GM12864 (cell line): ENCODE results near the gene EIF3K.

ENCODE experiments used
- DNase-seq: peaks from one replicate; pipeline ENCODE4 v3.0.0-alpha.2; 2011; ENCODE audit warnings: low read depth
- H3K4me3 ChIP-seq: 2 replicates; pipeline ENCODE4 v1.5.1; 2011; ENCODE audit warnings: mild to moderate bottlenecking, low read depth, low read length, control low read depth
- TF ChIP-seq, protein P1 (sequence below): IDR thresholded peaks from 2 replicates; pipeline ENCODE4 v1.5.1; 2011; ENCODE audit warnings: low read depth, mild to moderate bottlenecking, moderate library complexity, low read length, control low read depth, inconsistent platforms; ENCODE audit errors: missing control alignments

EIF3K gene

GRCh38 chr19:38682872-38683392 lies 63.9 kb downstream of the EIF3K start:
- H3K4me3 ChIP-seq: no peak overlapping the region
- TF ChIP-seq, protein P1, sequence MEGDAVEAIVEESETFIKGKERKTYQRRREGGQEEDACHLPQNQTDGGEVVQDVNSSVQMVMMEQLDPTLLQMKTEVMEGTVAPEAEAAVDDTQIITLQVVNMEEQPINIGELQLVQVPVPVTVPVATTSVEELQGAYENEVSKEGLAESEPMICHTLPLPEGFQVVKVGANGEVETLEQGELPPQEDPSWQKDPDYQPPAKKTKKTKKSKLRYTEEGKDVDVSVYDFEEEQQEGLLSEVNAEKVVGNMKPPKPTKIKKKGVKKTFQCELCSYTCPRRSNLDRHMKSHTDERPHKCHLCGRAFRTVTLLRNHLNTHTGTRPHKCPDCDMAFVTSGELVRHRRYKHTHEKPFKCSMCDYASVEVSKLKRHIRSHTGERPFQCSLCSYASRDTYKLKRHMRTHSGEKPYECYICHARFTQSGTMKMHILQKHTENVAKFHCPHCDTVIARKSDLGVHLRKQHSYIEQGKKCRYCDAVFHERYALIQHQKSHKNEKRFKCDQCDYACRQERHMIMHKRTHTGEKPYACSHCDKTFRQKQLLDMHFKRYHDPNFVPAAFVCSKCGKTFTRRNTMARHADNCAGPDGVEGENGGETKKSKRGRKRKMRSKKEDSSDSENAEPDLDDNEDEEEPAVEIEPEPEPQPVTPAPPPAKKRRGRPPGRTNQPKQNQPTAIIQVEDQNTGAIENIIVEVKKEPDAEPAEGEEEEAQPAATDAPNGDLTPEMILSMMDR: no peak
- no peak for DNase-seq

DNA sequence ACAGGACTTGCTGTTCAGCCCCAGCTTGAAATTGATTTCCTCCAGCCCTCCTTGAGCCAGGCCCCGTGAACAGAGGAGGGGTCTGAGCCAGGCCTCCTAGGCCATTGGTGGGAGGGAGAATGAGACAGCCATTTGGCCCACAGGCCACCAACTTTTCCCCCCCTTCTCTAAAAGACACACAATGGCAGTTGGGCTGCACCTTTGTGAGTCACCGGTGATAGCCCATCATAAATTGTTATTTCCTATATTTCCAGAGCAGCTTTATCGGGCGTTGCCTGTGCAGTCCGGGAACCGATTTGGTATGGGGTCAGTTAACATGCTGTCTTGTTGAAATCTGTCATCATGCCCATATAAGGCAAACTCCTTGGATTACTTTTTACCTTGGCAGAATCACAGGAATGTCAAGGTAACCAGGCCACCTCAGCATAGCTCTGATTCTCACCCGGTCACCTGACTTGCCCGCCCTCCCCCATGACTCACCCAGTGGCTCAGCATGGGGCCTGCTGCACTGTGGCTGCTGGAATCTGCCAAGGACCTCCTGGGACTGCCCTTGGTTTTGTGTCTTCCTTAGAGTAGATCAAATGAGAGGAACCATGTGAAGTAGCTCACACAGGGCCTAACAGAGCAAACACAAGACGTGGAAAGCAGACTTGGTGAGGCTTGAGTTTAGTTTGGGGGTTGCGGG lies 64.5 kb downstream of the EIF3K start:
- H3K4me3 ChIP-seq: no peak overlapping the region
- TF ChIP-seq, protein P1: no peak
- no peak for DNase-seq

DNA sequence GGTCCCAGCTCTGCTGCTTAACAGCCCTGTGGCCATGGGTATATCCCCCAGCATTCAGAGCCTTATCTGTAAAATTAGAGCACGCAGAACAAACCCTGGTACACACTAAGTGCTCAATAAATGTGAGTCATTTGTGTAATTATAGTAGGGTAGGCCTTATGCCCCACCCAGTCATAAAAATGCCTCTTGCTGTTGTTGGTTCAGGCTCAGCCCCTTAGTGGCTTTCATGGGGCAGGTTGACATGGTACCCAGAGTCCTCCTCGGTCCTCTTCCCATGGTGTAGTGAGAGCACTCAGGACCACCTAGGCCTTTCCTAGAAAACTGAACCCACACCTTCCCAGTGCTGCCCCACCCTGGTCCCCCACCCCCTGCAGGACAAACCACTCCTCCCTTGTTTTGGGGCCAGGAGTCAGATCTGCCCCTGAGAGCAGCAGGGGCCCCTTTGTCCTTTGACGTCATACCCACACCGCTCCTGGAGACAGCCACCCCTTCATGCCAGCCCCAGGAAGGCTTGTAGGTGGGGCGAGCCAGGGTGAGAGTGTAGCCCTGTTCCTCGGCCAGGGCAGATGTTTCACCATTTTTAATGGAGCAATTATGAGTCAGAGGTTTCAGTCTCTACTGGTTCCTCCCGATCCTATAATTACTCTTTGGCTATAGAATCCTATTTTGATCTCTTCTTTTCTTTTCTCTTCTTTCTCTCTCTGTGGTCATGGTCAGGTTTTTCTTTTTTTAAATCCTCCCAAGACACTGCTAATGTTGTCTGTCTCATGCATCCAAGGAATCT lies 65.3 kb downstream of the EIF3K start:
- no peak overlapping the region for H3K4me3 ChIP-seq
- TF ChIP-seq, protein P1: no peak
- DNase-seq: peak; percentile 45

GRCh38 chr19:38684862-38685665 lies 66.1 kb downstream of the EIF3K start:
- DNase-seq: no peak
- H3K4me3 ChIP-seq: no peak overlapping the region
- TF ChIP-seq, protein P1: no peak

DNA sequence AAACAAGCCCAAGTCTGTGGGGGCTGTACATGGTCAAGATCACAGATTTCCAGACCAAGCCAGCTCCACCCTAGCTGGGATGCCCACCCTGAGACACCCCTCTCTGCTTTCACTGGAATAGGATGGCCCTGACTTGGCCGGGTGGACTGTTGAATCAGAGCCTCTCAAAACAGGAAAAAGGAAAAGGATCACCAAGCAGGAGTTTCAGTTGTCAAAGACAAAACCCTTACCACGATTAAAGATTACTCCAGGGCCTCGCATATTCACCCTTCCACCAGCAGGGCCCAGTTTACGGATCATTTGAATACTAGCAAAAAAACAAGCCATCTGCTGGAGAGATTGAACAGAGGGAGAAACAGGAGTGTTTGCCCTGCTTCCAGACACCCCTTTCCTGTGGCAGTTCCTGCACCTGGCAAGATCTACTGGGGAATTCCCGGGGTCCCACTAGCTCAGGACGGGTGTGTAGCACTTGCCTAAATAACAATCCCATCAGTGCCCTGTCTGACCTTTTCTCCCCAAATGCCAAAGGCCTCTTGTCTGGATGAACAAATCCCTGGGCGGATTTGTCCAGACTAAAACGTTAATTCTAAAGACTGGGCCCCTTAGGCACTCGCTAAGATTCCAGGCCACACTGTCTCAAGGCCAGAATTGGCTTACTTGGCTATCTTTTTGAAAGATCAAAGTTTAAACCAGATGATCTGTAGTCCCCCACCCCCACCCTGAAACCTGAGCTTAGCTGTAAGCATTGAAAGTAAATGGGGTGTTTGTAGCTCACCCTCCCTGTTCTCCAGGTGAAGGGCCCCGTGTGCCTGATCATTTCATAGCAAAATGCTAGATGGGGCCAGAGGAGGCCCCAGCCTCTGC lies 66.9 kb downstream of the EIF3K start:
- TF ChIP-seq, protein P1: peak; percentile 57
- DNase-seq: no peak
- no peak overlapping the region for H3K4me3 ChIP-seq

GRCh38 chr19:38686530-38686888 lies 67.5 kb downstream of the EIF3K start:
- TF ChIP-seq, protein P1: peak; percentile 15

More at GRCh38 chr19:38686530-38686888, 67.5 kb downstream of the EIF3K start:
- H3K4me3 ChIP-seq: no peak overlapping the region
- DNase-seq: peak; percentile 47
